ENCODE measurements around the gene TTC3. TPM values are rescaled to one million over a fixed set of nuclear protein-coding genes. Genes with fewer than 3 reads are reported as not detected.

The TTC3 gene
- total RNA-seq, 1 experiment from 2014 or later: 121 TPM

- Histone ChIP-seq H3K9me3 (ENCODE audit: low read length) (no peaks in the 10 kb centered on the region), H3K4me3 (ENCODE audit: low read length) (no peak overlapping the region), H3K9ac (ENCODE audit: low read length) (no peak overlapping the region), H3K79me2 (ENCODE audit: low read length) (peaks cover 7% of the 10 kb centered on the region), H3K4me1 (ENCODE audit: insufficient read depth, low read length) (peaks cover 21% of the 10 kb centered on the region), H3K27me3 (ENCODE audit: low read length) (no peaks in the 10 kb centered on the region), H4K20me1 (ENCODE audit: low read length) (no peaks in the 10 kb centered on the region), H3K9me2 (replicated peaks; ENCODE audit: low read length) (no peaks in the 10 kb centered on the region), H3K4me2 (ENCODE audit: low read length) (no peak overlapping the region), H3K27ac (ENCODE audit: low read length) (no peak overlapping the region), H2AFZ (ENCODE audit: low read length) (no peak overlapping the region), H3K36me3 (ENCODE audit: low read depth, low read length) (peaks cover 17% of the 10 kb centered on the region), H3F3A (ENCODE audit: low read length, unreplicated experiment) (no peaks in the 10 kb centered on the region)
- CTCF ChIA-PET: interaction anchor here (0.6 kb wide), 1 partner anchor 464 kb away, joined by 3 read pairs; no protein-coding TSS in a partner anchor
- DNase-seq: no peak
- POLR2A ChIA-PET (ENCODE audit: unreplicated experiment): no interaction called here
- TF ChIP-seq EZH2phosphoT487 (IDR thresholded peaks at IDR 0.05; ENCODE audit: borderline replicate concordance, low read length) (no peak), EZH2 (IDR thresholded peaks at IDR 0.05; ENCODE audit: low read length, unreplicated experiment) (no peak), CTCF (conservative IDR thresholded peaks at IDR 0.05; ENCODE audit: low read depth, low read length) (no peak)
- ATAC-seq: no peak
- BruUV-seq (replicated peaks): no TSS peak
- intact Hi-C loops (cut with micrococcal nuclease): no loop called here
Observed at GRCh38 chr21:37119421-37120218, 46.6 kb downstream of the TTC3 start.

GRCh38 chr21:37128076-37128475 is 55.0 kb downstream of the TTC3 start:
- H3K4me2 ChIP-seq (ENCODE audit: low read length): peak overlapping the region; percentile 42; the same call in 1 of the 2 replicates
- ATAC-seq (peak; percentile 39), DNase-seq (peak; percentile 71)
- BruUV-seq (replicated peaks): no TSS peak
- intact Hi-C loops (cut with micrococcal nuclease): no loop called here
- H3K79me2 ChIP-seq (ENCODE audit: low read length): 0 out of 2 replicates have a peak, but pooled peaks cover 5% of the 10 kb centered on the region
- peaks cover 7% of the 10 kb centered on the region for H3F3A ChIP-seq (ENCODE audit: low read length, unreplicated experiment)
- ChIA-PET CTCF (no interaction called here), POLR2A (ENCODE audit: unreplicated experiment) (interaction anchor here (0.5 kb wide), 1 partner anchor 113 kb away, joined by 6 read pairs; no protein-coding TSS in a partner anchor)
- H3K9ac ChIP-seq (ENCODE audit: low read length): no peak overlapping the region
- H3K4me3 ChIP-seq (ENCODE audit: low read length): no peak overlapping the region
- H3K9me2 ChIP-seq (replicated peaks; ENCODE audit: low read length): no peaks in the 10 kb centered on the region
- no peaks in the 10 kb centered on the region for H3K9me3 ChIP-seq (ENCODE audit: low read length)
- H3K27ac ChIP-seq (ENCODE audit: low read length): peak overlapping the region; percentile 13; the same call in 1 of the 2 replicates
- peaks cover 36% of the 10 kb centered on the region for H3K36me3 ChIP-seq (ENCODE audit: low read depth, low read length)
- no peaks in the 10 kb centered on the region for H3K27me3 ChIP-seq (ENCODE audit: low read length)
- peaks cover 32% of the 10 kb centered on the region for H3K4me1 ChIP-seq (ENCODE audit: insufficient read depth, low read length)
- H2AFZ ChIP-seq (ENCODE audit: low read length): no peak overlapping the region
- TF ChIP-seq CTCF (conservative IDR thresholded peaks at IDR 0.05; ENCODE audit: low read depth, low read length) (no peak), EZH2 (IDR thresholded peaks at IDR 0.05; ENCODE audit: low read length, unreplicated experiment) (no peak), EZH2phosphoT487 (IDR thresholded peaks at IDR 0.05; ENCODE audit: borderline replicate concordance, low read length) (no peak)
- no peaks in the 10 kb centered on the region for H4K20me1 ChIP-seq (ENCODE audit: low read length)

- POLR2A ChIA-PET (ENCODE audit: unreplicated experiment): no interaction called here
- intact Hi-C loops (cut with micrococcal nuclease): loop anchor here (1.0 kb wide), 1 partner anchor 8 kb away; no protein-coding TSS in a partner anchor
- no peaks in the 10 kb centered on the region for H4K20me1 ChIP-seq (ENCODE audit: low read length)
Observed at GRCh38 chr21:37130971-37131370, 57.9 kb downstream of the TTC3 start.

More at GRCh38 chr21:37130971-37131370, 57.9 kb downstream of the TTC3 start:
- Histone ChIP-seq H3K4me3 (ENCODE audit: low read length) (peak overlapping the region; percentile 21; the same call in 1 of the 2 replicates), H3K36me3 (ENCODE audit: low read depth, low read length) (peaks cover 44% of the 10 kb centered on the region), H3K9me2 (replicated peaks; ENCODE audit: low read length) (no peaks in the 10 kb centered on the region), H3F3A (ENCODE audit: low read length, unreplicated experiment) (peaks cover 7% of the 10 kb centered on the region), H3K79me2 (ENCODE audit: low read length) (0 out of 2 replicates have a peak, but pooled peaks cover 5% of the 10 kb centered on the region), H3K9me3 (ENCODE audit: low read length) (no peaks in the 10 kb centered on the region), H3K4me1 (ENCODE audit: insufficient read depth, low read length) (peaks cover 32% of the 10 kb centered on the region), H3K9ac (ENCODE audit: low read length) (no peak overlapping the region), H2AFZ (ENCODE audit: low read length) (no peak overlapping the region), H3K27ac (ENCODE audit: low read length) (peak overlapping the region; percentile 77), H3K27me3 (ENCODE audit: low read length) (no peaks in the 10 kb centered on the region), H3K4me2 (ENCODE audit: low read length) (peak overlapping the region; percentile 63)
- TF ChIP-seq EZH2 (IDR thresholded peaks at IDR 0.05; ENCODE audit: low read length, unreplicated experiment) (no peak), EZH2phosphoT487 (IDR thresholded peaks at IDR 0.05; ENCODE audit: borderline replicate concordance, low read length) (no peak), CTCF (conservative IDR thresholded peaks at IDR 0.05; ENCODE audit: low read depth, low read length) (no peak)
- ATAC-seq (peak; percentile 99), DNase-seq (peak; percentile 89)
- CTCF ChIA-PET: no interaction called here
- BruUV-seq (replicated peaks): no TSS peak
